ENCODE results near the gene TMEM131L.
A peak's percentile ranks its signal among the peaks of the same experiment; 100 is the strongest.
"Not testable (repeated sequence)": the region's sequence is repeated elsewhere in the genome, so short reads cannot be mapped to it uniquely, and the experiment has no call there.

TMEM131L gene

GRCh38 chr4:153450544-153450917 lies 15.6 kb upstream of the TMEM131L start:
- Histone ChIP-seq H4K5ac (ENCODE audit: low read length) (no peak overlapping the region), H3K27ac (ENCODE audit: low read depth, low read length) (no peak overlapping the region), H2AK5ac (ENCODE audit: low read length) (no peak overlapping the region)

GRCh38 chr4:153451145-153451544 lies 15.0 kb upstream of the TMEM131L start:
- H3K27me3 ChIP-seq (ENCODE audit: insufficient read depth, low read length, poor library complexity); H3K4me1 ChIP-seq (ENCODE audit: control insufficient read depth, low read depth, low read length); H2BK15ac ChIP-seq (replicated peaks; ENCODE audit: low read depth); H3K23ac ChIP-seq (ENCODE audit: low read length); H4K8ac ChIP-seq (ENCODE audit: low read depth, low read length); H3K36me3 ChIP-seq (ENCODE audit: control insufficient read depth, insufficient read depth, low read length); H3K4me3 ChIP-seq (ENCODE audit: low read length); H3K79me2 ChIP-seq (ENCODE audit: control insufficient read depth, insufficient read depth, low read length); H2AK5ac ChIP-seq (ENCODE audit: low read length); H2BK5ac ChIP-seq (ENCODE audit: low read length); H3K4ac ChIP-seq (ENCODE audit: low read depth, low read length); H3K79me1 ChIP-seq (ENCODE audit: low read length); H3K56ac ChIP-seq (ENCODE audit: low read length); H3K27ac ChIP-seq (ENCODE audit: low read depth, low read length); H3K4me2 ChIP-seq (ENCODE audit: low read length); H2BK120ac ChIP-seq (ENCODE audit: low read depth, low read length); H4K5ac ChIP-seq (ENCODE audit: low read length); DNase-seq; H3K18ac ChIP-seq (ENCODE audit: low read length); H3K9ac ChIP-seq (ENCODE audit: low read length): not testable (repeated sequence)
- WGBS (ENCODE audit: extremely low coverage, insufficient coverage, low lambda C conversion rate) = no CpG with 5 or more reads among the region's 13 CpGs

More at GRCh38 chr4:153450544-153450917, 15.6 kb upstream of the TMEM131L start:
- Histone ChIP-seq H3K56ac (ENCODE audit: low read length) (no peak overlapping the region), H3K18ac (ENCODE audit: low read length) (no peak overlapping the region), H3K36me3 (ENCODE audit: control insufficient read depth, insufficient read depth, low read length) (no peaks in the 10 kb centered on the region), H3K4me1 (ENCODE audit: control insufficient read depth, low read depth, low read length) (peaks cover 2% of the 10 kb centered on the region), H4K8ac (ENCODE audit: low read depth, low read length) (no peak overlapping the region), H3K27me3 (ENCODE audit: insufficient read depth, low read length, poor library complexity) (no peaks in the 10 kb centered on the region), H3K4ac (ENCODE audit: low read depth, low read length) (no peak overlapping the region), H3K4me3 (ENCODE audit: low read length) (no peak overlapping the region), H3K23ac (ENCODE audit: low read length) (no peak overlapping the region), H3K9ac (ENCODE audit: low read length) (no peak overlapping the region), H3K79me1 (ENCODE audit: low read length) (no peaks in the 10 kb centered on the region), H3K4me2 (ENCODE audit: low read length) (no peak overlapping the region), H2BK5ac (ENCODE audit: low read length) (no peak overlapping the region), H3K79me2 (ENCODE audit: control insufficient read depth, insufficient read depth, low read length) (no peaks in the 10 kb centered on the region), H2BK15ac (replicated peaks; ENCODE audit: low read depth) (no peak overlapping the region), H2BK120ac (ENCODE audit: low read depth, low read length) (no peak overlapping the region)
- no CpG with 5 or more reads among the region's 5 CpGs for WGBS (ENCODE audit: extremely low coverage, insufficient coverage, low lambda C conversion rate)
- DNase-seq = no peak

GRCh38 chr4:153451911-153452657 lies 14.1 kb upstream of the TMEM131L start:
- Histone ChIP-seq H4K5ac (ENCODE audit: low read length) (no peak overlapping the region), H2BK120ac (ENCODE audit: low read depth, low read length) (no peak overlapping the region), H3K27ac (ENCODE audit: low read depth, low read length) (no peak overlapping the region), H3K79me1 (ENCODE audit: low read length) (no peaks in the 10 kb centered on the region), H3K4ac (ENCODE audit: low read depth, low read length) (no peak overlapping the region), H2BK15ac (replicated peaks; ENCODE audit: low read depth) (no peak overlapping the region), H4K8ac (ENCODE audit: low read depth, low read length) (no peak overlapping the region), H3K36me3 (ENCODE audit: control insufficient read depth, insufficient read depth, low read length) (no peaks in the 10 kb centered on the region), H3K18ac (ENCODE audit: low read length) (no peak overlapping the region), H2AK5ac (ENCODE audit: low read length) (no peak overlapping the region), H3K4me2 (ENCODE audit: low read length) (no peak overlapping the region), H3K27me3 (ENCODE audit: insufficient read depth, low read length, poor library complexity) (no peaks in the 10 kb centered on the region), H2BK5ac (ENCODE audit: low read length) (no peak overlapping the region), H3K9ac (ENCODE audit: low read length) (peak overlapping the region; percentile 37), H3K79me2 (ENCODE audit: control insufficient read depth, insufficient read depth, low read length) (no peaks in the 10 kb centered on the region), H3K56ac (ENCODE audit: low read length) (peak overlapping the region; percentile 25), H3K4me3 (ENCODE audit: low read length) (no peak overlapping the region), H3K4me1 (ENCODE audit: control insufficient read depth, low read depth, low read length) (peaks cover 2% of the 10 kb centered on the region), H3K23ac (ENCODE audit: low read length) (no peak overlapping the region)
- peak; percentile 91 for DNase-seq
- no CpG with 5 or more reads among the region's 27 CpGs for WGBS (ENCODE audit: extremely low coverage, insufficient coverage, low lambda C conversion rate)

GRCh38 chr4:153452658-153453378 lies 13.3 kb upstream of the TMEM131L start:
- H3K18ac ChIP-seq (ENCODE audit: low read length) = no peak overlapping the region
- H3K4ac ChIP-seq (ENCODE audit: low read depth, low read length) = no peak overlapping the region
- no peak overlapping the region for H2BK15ac ChIP-seq (replicated peaks; ENCODE audit: low read depth)
- no peak overlapping the region for H2BK5ac ChIP-seq (ENCODE audit: low read length)
- WGBS (ENCODE audit: extremely low coverage, insufficient coverage, low lambda C conversion rate) = no CpG with 5 or more reads among the region's 4 CpGs
- peaks cover 2% of the 10 kb centered on the region for H3K4me1 ChIP-seq (ENCODE audit: control insufficient read depth, low read depth, low read length)
- H3K9ac ChIP-seq (ENCODE audit: low read length) = no peak overlapping the region
- no peaks in the 10 kb centered on the region for H3K27me3 ChIP-seq (ENCODE audit: insufficient read depth, low read length, poor library complexity)
- no peak overlapping the region for H3K27ac ChIP-seq (ENCODE audit: low read depth, low read length)
- H3K56ac ChIP-seq (ENCODE audit: low read length) = no peak overlapping the region
- H2AK5ac ChIP-seq (ENCODE audit: low read length) = no peak overlapping the region
- H3K79me1 ChIP-seq (ENCODE audit: low read length) = no peaks in the 10 kb centered on the region
- no peak overlapping the region for H3K4me2 ChIP-seq (ENCODE audit: low read length)
- H3K36me3 ChIP-seq (ENCODE audit: control insufficient read depth, insufficient read depth, low read length) = no peaks in the 10 kb centered on the region
- H2BK120ac ChIP-seq (ENCODE audit: low read depth, low read length) = no peak overlapping the region
- no peaks in the 10 kb centered on the region for H3K79me2 ChIP-seq (ENCODE audit: control insufficient read depth, insufficient read depth, low read length)
- no peak for DNase-seq
- no peak overlapping the region for H4K8ac ChIP-seq (ENCODE audit: low read depth, low read length)
- H3K23ac ChIP-seq (ENCODE audit: low read length) = no peak overlapping the region
- H4K5ac ChIP-seq (ENCODE audit: low read length) = no peak overlapping the region
- H3K4me3 ChIP-seq (ENCODE audit: low read length) = no peak overlapping the region

GRCh38 chr4:153453402-153453801 lies 12.8 kb upstream of the TMEM131L start:
- no peak overlapping the region for H3K27ac ChIP-seq (ENCODE audit: low read depth, low read length)
- H2BK5ac ChIP-seq (ENCODE audit: low read length) = no peak overlapping the region
- no peak overlapping the region for H2AK5ac ChIP-seq (ENCODE audit: low read length)
- H3K4me1 ChIP-seq (ENCODE audit: control insufficient read depth, low read depth, low read length) = peaks cover 2% of the 10 kb centered on the region
- H3K4ac ChIP-seq (ENCODE audit: low read depth, low read length) = no peak overlapping the region
- H3K18ac ChIP-seq (ENCODE audit: low read length) = no peak overlapping the region
- WGBS (ENCODE audit: extremely low coverage, insufficient coverage, low lambda C conversion rate) = no CpG with 5 or more reads among the region's 8 CpGs
- H2BK15ac ChIP-seq (replicated peaks; ENCODE audit: low read depth) = no peak overlapping the region
- no peak overlapping the region for H3K23ac ChIP-seq (ENCODE audit: low read length)
- H3K79me1 ChIP-seq (ENCODE audit: low read length) = no peaks in the 10 kb centered on the region
- H3K9ac ChIP-seq (ENCODE audit: low read length) = no peak overlapping the region
- H2BK120ac ChIP-seq (ENCODE audit: low read depth, low read length) = no peak overlapping the region
- no peak overlapping the region for H3K56ac ChIP-seq (ENCODE audit: low read length)
- H3K27me3 ChIP-seq (ENCODE audit: insufficient read depth, low read length, poor library complexity) = no peaks in the 10 kb centered on the region
- H4K8ac ChIP-seq (ENCODE audit: low read depth, low read length) = no peak overlapping the region
- H3K79me2 ChIP-seq (ENCODE audit: control insufficient read depth, insufficient read depth, low read length) = no peaks in the 10 kb centered on the region
- no peak overlapping the region for H4K5ac ChIP-seq (ENCODE audit: low read length)
- H3K4me3 ChIP-seq (ENCODE audit: low read length) = no peak overlapping the region
- H3K36me3 ChIP-seq (ENCODE audit: control insufficient read depth, insufficient read depth, low read length) = no peaks in the 10 kb centered on the region
- DNase-seq = no peak
- no peak overlapping the region for H3K4me2 ChIP-seq (ENCODE audit: low read length)

Data from mesendoderm (in vitro differentiated cells).